Astrocyte of the spinal cord (primary cell): ENCODE measurements around the gene SNX22.
A peak's percentile ranks its signal among the peaks of the same experiment; 100 is the strongest.

Source experiments
- DNase-seq: peaks from one replicate; pipeline ENCODE4 v3.0.0; 2011; ENCODE audit warnings: low read depth, low spot score
- H3K4me3 ChIP-seq: 2 replicates; pipeline ENCODE4 v1.5.1; 2011; ENCODE audit warnings: low read depth, mild to moderate bottlenecking, low read length, moderate library complexity
- CTCF ChIP-seq: IDR thresholded peaks from 2 replicates; pipeline ENCODE4 v1.5.1; 2012; ENCODE audit warnings: low read depth, mild to moderate bottlenecking, low read length, inconsistent platforms
- in situ Hi-C: cut with HindIII; loops from 2 replicates; pipeline ENCODE4 v1.10.0; 2017; ENCODE audit warnings: low sequenced_read_pairs

The SNX22 gene

GRCh38 chr15:64133623-64134344, 17.7 kb upstream of the SNX22 start:
- in situ Hi-C loops = no loop called here
- H3K4me3 ChIP-seq = no peak overlapping the region
- no peak for TF ChIP-seq CTCF
- no peak for DNase-seq

- in situ Hi-C loops = no loop called here
- peak; percentile 38 for DNase-seq
- TF ChIP-seq CTCF = no peak
- no peak overlapping the region for H3K4me3 ChIP-seq
Measured at GRCh38 chr15:64134345-64134829, 17.1 kb upstream of the SNX22 start.

GRCh38 chr15:64136347-64136746, 15.2 kb upstream of the SNX22 start:
- DNase-seq = no peak
- no peak for TF ChIP-seq CTCF
- in situ Hi-C loops = no loop called here
- H3K4me3 ChIP-seq = no peak overlapping the region

- no peak for DNase-seq
- in situ Hi-C loops = no loop called here
- TF ChIP-seq CTCF = no peak
- no peak overlapping the region for H3K4me3 ChIP-seq
Measured at GRCh38 chr15:64137226-64137833, 14.2 kb upstream of the SNX22 start.

- H3K4me3 ChIP-seq = no peak overlapping the region
- TF ChIP-seq CTCF = no peak
- no peak for DNase-seq
- in situ Hi-C loops = no loop called here
Measured at GRCh38 chr15:64138331-64138941, 13.1 kb upstream of the SNX22 start.

GRCh38 chr15:64141798-64142512, 9.6 kb upstream of the SNX22 start:
- in situ Hi-C loops = no loop called here
- H3K4me3 ChIP-seq = no peak overlapping the region
- TF ChIP-seq CTCF = no peak
- no peak for DNase-seq
